HG03025 (cell line): ENCODE measurements around the gene KAZN.

Experiments
- ATAC-seq: cut with Tn5 transposase; IDR thresholded peaks from one replicate; pipeline ENCODE4 v1.9.1; 2021; ENCODE audit warnings: mild to moderate bottlenecking, moderate library complexity; ENCODE audit not compliant: unreplicated experiment, low FRiP score

The KAZN gene

GRCh38 chr1:14810595-14811361, 212.3 kb downstream of the KAZN start:
- ATAC-seq: no peak

GRCh38 chr1:14811573-14811972, 213.1 kb downstream of the KAZN start:
- no peak for ATAC-seq

- ATAC-seq: no peak
Measured at GRCh38 chr1:14812189-14812588, 213.7 kb downstream of the KAZN start.

- ATAC-seq: no peak
Measured at GRCh38 chr1:14815175-14815877, 216.8 kb downstream of the KAZN start.

GRCh38 chr1:14817223-14818170, 219.0 kb downstream of the KAZN start:
- ATAC-seq: no peak

GRCh38 chr1:14820295-14821085, 222.0 kb downstream of the KAZN start:
- no peak for ATAC-seq

GRCh38 chr1:14822493-14822892, 224.0 kb downstream of the KAZN start:
- no peak for ATAC-seq

GRCh38 chr1:14822996-14823395, 224.5 kb downstream of the KAZN start:
- ATAC-seq: no peak

GRCh38 chr1:14824314-14824915, 225.9 kb downstream of the KAZN start:
- no peak for ATAC-seq

GRCh38 chr1:14825396-14825795, 226.9 kb downstream of the KAZN start:
- no peak for ATAC-seq

GRCh38 chr1:14826172-14826636, 227.7 kb downstream of the KAZN start:
- ATAC-seq: no peak

- ATAC-seq: no peak
Measured at GRCh38 chr1:14826731-14827326, 228.3 kb downstream of the KAZN start.

GRCh38 chr1:14827870-14828269, 229.4 kb downstream of the KAZN start:
- ATAC-seq: no peak

GRCh38 chr1:14828665-14829064, 230.2 kb downstream of the KAZN start:
- ATAC-seq: no peak

- ATAC-seq: no peak
Measured at GRCh38 chr1:14835725-14836124, 237.2 kb downstream of the KAZN start.

GRCh38 chr1:14836426-14837140, 238.1 kb downstream of the KAZN start:
- ATAC-seq: no peak

- ATAC-seq: no peak
Measured at GRCh38 chr1:14840374-14840773, 241.9 kb downstream of the KAZN start.

GRCh38 chr1:14841456-14841855, 243.0 kb downstream of the KAZN start:
- no peak for ATAC-seq

GRCh38 chr1:14841951-14842350, 243.5 kb downstream of the KAZN start:
- no peak for ATAC-seq
